Hepatocyte (in vitro differentiated cells): ENCODE data around the gene FBN1.

ENCODE experiments used
- EZH2 ChIP-seq: fragments of 200-600 bp; sonication (generic); IDR thresholded peaks from 2 replicates; pipeline ENCODE4 v1.6.1; 2016; ENCODE audit warnings: antibody characterized with exemption, mild to moderate bottlenecking, borderline replicate concordance
- TF ChIP-seq, protein P1 (sequence below): fragments of 200-600 bp; sonication (generic); IDR thresholded peaks from 2 replicates; pipeline ENCODE4 v1.5.1; 2016; ENCODE audit warnings: antibody characterized with exemption, mild to moderate bottlenecking; ENCODE audit not compliant: poor library complexity

DNA sequence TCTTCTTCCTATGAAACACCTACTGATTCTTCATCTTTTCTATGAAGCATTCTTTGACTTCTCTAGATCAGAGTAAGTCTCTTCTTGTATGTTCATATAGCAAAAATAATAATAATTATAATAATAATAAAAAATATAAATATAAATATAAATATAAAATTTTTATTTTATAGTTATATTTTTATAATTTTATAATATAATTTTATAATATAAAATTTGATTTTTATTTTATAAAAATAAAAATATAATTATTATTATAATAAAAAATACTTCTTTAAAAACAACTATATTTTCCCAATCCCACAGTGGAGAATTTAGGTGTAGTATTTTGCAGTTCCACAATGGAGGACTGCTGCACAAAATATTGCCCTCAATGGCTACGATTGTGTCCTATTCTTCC is 279.9 kb downstream of the FBN1 start:
- TF ChIP-seq, protein P1, sequence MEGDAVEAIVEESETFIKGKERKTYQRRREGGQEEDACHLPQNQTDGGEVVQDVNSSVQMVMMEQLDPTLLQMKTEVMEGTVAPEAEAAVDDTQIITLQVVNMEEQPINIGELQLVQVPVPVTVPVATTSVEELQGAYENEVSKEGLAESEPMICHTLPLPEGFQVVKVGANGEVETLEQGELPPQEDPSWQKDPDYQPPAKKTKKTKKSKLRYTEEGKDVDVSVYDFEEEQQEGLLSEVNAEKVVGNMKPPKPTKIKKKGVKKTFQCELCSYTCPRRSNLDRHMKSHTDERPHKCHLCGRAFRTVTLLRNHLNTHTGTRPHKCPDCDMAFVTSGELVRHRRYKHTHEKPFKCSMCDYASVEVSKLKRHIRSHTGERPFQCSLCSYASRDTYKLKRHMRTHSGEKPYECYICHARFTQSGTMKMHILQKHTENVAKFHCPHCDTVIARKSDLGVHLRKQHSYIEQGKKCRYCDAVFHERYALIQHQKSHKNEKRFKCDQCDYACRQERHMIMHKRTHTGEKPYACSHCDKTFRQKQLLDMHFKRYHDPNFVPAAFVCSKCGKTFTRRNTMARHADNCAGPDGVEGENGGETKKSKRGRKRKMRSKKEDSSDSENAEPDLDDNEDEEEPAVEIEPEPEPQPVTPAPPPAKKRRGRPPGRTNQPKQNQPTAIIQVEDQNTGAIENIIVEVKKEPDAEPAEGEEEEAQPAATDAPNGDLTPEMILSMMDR = no peak
- no peak for TF ChIP-seq EZH2
